SHP77 (cell line): ENCODE results near the gene SENP8.

Experiments
- DNase-seq, 2 experiments: peaks; one replicate each; lab custom pipeline; 2025; lab: John Stamatoyannopoulos, UW

The SENP8 gene

GRCh38 chr15:72113347-72114031 is 4.7 kb upstream of the SENP8 start:
- DNase-seq, result no peak

GRCh38 chr15:72116731-72117485 is 1.3 kb upstream of the SENP8 start:
- no peak for DNase-seq

GRCh38 chr15:72117486-72118016 is 652 bp upstream of the SENP8 start:
- peak in 1 of 2 experiments; percentile 61 for DNase-seq

- no peak for DNase-seq
Measured at GRCh38 chr15:72124218-72124617, 6.0 kb downstream of the SENP8 start.

- DNase-seq, result no peak
Measured at GRCh38 chr15:72127724-72128322, 9.6 kb downstream of the SENP8 start.

- DNase-seq, result no peak
Measured at GRCh38 chr15:72128359-72128758, 10.2 kb downstream of the SENP8 start.

- no peak for DNase-seq
Measured at GRCh38 chr15:72130272-72130671, 12.1 kb downstream of the SENP8 start.

GRCh38 chr15:72131922-72132321 is 13.7 kb downstream of the SENP8 start:
- no peak for DNase-seq

GRCh38 chr15:72133211-72133610 is 15.0 kb downstream of the SENP8 start:
- DNase-seq, result no peak

GRCh38 chr15:72135719-72136118 is 17.5 kb downstream of the SENP8 start:
- no peak for DNase-seq

GRCh38 chr15:72136170-72137051 is 18.2 kb downstream of the SENP8 start:
- peak; percentile 5 to 11 for DNase-seq

GRCh38 chr15:72139667-72140066 is 21.5 kb downstream of the SENP8 start:
- no peak for DNase-seq

- DNase-seq, result no peak
Measured at GRCh38 chr15:72140088-72140487, 21.9 kb downstream of the SENP8 start.

- no peak for DNase-seq
Measured at GRCh38 chr15:72141171-72142084, 23.2 kb downstream of the SENP8 start.

GRCh38 chr15:72146221-72146620 is 28.0 kb downstream of the SENP8 start:
- no peak for DNase-seq

GRCh38 chr15:72146934-72147333 is 28.7 kb downstream of the SENP8 start:
- no peak for DNase-seq

GRCh38 chr15:72147418-72147817 is 29.2 kb downstream of the SENP8 start:
- no peak for DNase-seq

- DNase-seq, result no peak
Measured at GRCh38 chr15:72153269-72154000, 35.2 kb downstream of the SENP8 start.

- DNase-seq, result no peak
Measured at GRCh38 chr15:72154316-72154715, 36.1 kb downstream of the SENP8 start.

GRCh38 chr15:72155003-72155621 is 36.9 kb downstream of the SENP8 start:
- peak; percentile 65 to 70 for DNase-seq
